T-helper 17 cell (primary cell): Measurements from ENCODE around the gene OLFM3. TPM values are rescaled to one million over a fixed set of nuclear protein-coding genes. Genes with fewer than 3 reads are reported as not detected.

Experiments
- ATAC-seq: fragments of 150-1000 bp; cut with Tn5 transposase; 2 replicates; pipeline ENCODE4 v1.10.0; 2021; ENCODE audit warnings: mild to moderate bottlenecking, moderate library complexity
- DNase-seq, 3 donors: peaks; one replicate each; pipeline versions ENCODE4 v3.0.0 to v3.0.0-alpha.2; 2020 to 2021
- H3K9me3 ChIP-seq: one replicate; pipeline ENCODE4 v1.7.0; 2013; ENCODE audit warnings: low read length, mild to moderate bottlenecking; ENCODE audit not compliant: control insufficient read depth, poor library complexity, severe bottlenecking
- H3K27ac Mint-ChIP-seq: one replicate; pipeline ENCODE4 v1.8.0; 2022; ENCODE audit warnings: mild to moderate bottlenecking, moderate library complexity, mixed read lengths
- H3K27me3 Mint-ChIP-seq: one replicate; pipeline ENCODE4 v1.8.0; 2022; ENCODE audit warnings: mixed read lengths
- H3K36me3 Mint-ChIP-seq: one replicate; pipeline ENCODE4 v1.8.0; 2022; ENCODE audit warnings: low read depth, mixed read lengths
- H3K4me1 Mint-ChIP-seq: one replicate; pipeline ENCODE4 v1.8.0; 2022; ENCODE audit warnings: mild to moderate bottlenecking, mixed read lengths
- H3K4me3 Mint-ChIP-seq: one replicate; pipeline ENCODE4 v1.8.0; 2022; ENCODE audit warnings: mild to moderate bottlenecking, moderate library complexity, mixed read lengths
- total RNA-seq, 4 donors: library from RNA in 2 of 4; stranded (reverse) in 2 of 4; gene quantifications; one replicate each; pipeline ENCODE4 v1.2.3 and lab custom pipeline; 2022 to 2026

Gene OLFM3
- total RNA-seq (not detected), total RNA-seq (lab: John Stamatoyannopoulos, UW) (0 reads per million in 2 donors)

DNA sequence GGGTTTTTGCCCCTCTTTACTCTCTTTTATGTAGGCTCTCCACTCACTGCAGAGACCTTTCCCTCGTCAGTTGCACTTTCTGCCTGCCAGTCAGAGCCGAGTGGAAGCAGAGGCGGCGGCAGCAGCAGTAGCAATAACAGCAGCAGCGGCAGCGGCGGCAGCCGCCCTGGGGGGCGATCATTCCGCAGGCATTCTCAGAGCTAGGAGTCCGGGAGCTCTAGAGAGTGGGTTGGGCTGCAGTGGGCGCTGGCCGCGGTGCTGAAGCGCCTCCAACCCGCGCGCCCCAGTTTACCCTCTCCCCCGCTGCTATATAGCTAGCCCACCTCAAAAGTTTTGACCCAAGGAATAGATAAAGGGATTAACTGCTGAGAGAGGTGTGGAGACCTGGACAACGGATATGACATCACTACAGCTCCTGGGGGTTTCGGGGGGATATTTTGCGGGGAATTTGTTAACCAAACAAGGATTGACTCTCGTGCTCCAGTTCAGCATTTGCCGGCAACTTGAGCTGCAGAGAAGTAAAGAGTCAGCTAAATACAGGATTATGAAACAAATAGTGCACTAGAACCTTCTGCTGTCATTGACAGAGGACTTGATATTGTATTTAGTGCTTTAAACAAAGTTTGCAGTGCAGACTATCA, at the start of gene OLFM3:
OLFM3 (minus strand) TSS at position 102 of the 641 bp plus-strand sequence.
- H3K36me3 Mint-ChIP-seq: no peaks in the 10 kb centered on the region
- DNase-seq (no peak), ATAC-seq (no peak)
- H3K9me3 ChIP-seq: no peaks in the 10 kb centered on the region
- no peak within 1 kb of the TSS for H3K4me3 Mint-ChIP-seq
- no peaks in the 10 kb centered on the region for H3K4me1 Mint-ChIP-seq
- H3K27me3 Mint-ChIP-seq: peaks cover 14% of the 10 kb centered on the region
- H3K27ac Mint-ChIP-seq: no peak within 1 kb of the TSS

DNA sequence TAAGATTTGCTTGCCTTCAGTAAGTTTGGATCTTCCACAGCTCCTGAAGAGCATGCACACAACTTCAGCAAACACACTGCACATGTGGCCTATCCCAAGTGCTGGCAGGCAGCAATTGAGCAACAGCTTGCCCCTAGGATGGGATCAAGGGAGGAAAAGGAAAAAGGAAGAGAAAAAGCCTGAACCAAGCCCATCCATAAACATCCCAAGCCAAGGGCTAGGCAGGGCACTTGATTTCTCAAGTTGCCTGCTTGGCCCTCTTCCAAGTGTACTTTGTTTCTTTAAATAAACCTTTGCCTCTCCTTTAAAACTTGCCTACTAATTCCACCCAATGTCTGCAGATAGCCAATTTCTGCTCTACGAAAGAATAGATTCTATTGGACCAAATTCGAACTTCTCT, 49.0 kb upstream of the OLFM3 start:
- Mint-ChIP-seq H3K4me3 (no peak overlapping the region), H3K27me3 (no peaks in the 10 kb centered on the region), H3K27ac (no peak overlapping the region), H3K4me1 (no peaks in the 10 kb centered on the region), H3K36me3 (no peaks in the 10 kb centered on the region)
- no peak for DNase-seq
- H3K9me3 ChIP-seq: no peaks in the 10 kb centered on the region
- no peak for ATAC-seq

DNA sequence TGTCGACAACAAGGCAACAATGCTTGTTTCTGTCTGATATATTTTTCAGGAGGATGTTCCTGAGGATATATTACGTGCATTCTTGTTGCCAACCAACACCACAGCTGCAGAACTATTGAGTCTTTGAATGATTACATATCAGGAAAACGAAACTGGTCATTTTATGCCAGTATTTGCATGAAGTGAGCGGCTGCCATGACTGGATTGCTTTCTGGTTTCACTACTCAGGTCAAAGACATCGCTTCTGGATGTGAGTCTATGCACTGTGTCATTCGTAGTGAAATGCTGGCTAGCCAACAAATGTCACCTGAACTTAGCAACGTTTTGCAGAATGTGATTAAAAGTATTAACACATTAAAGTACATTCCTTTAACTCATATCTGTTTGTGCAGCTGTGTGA, 35.8 kb upstream of the OLFM3 start:
- no peaks in the 10 kb centered on the region for H3K9me3 ChIP-seq
- ATAC-seq (no peak), DNase-seq (no peak)
- H3K27me3 Mint-ChIP-seq: no peaks in the 10 kb centered on the region
- no peaks in the 10 kb centered on the region for H3K36me3 Mint-ChIP-seq
- H3K4me3 Mint-ChIP-seq: no peak overlapping the region
- H3K4me1 Mint-ChIP-seq: no peaks in the 10 kb centered on the region
- H3K27ac Mint-ChIP-seq: no peak overlapping the region

DNA sequence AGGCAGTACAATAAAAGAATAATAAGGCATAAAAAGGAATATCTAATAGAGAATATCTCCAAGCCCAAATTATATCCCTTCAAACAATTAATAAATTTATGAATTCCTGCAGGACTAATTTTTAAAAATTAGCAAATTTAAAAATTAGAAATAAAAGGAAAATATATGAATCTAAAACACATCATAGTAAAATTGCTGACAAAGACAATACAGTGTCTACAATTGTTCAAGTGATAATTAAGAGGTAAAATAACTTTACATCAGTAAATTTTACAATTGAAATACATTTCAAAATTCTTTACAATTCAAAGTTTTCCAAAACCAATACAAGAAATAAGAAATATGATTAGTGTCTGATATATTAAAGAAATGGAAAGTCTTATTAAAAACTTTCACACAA, 22.8 kb upstream of the OLFM3 start:
- Mint-ChIP-seq H3K27ac (no peak overlapping the region), H3K4me1 (no peaks in the 10 kb centered on the region), H3K27me3 (no peaks in the 10 kb centered on the region), H3K4me3 (no peak overlapping the region), H3K36me3 (no peaks in the 10 kb centered on the region)
- H3K9me3 ChIP-seq: no peaks in the 10 kb centered on the region
- ATAC-seq (no peak), DNase-seq (no peak)

DNA sequence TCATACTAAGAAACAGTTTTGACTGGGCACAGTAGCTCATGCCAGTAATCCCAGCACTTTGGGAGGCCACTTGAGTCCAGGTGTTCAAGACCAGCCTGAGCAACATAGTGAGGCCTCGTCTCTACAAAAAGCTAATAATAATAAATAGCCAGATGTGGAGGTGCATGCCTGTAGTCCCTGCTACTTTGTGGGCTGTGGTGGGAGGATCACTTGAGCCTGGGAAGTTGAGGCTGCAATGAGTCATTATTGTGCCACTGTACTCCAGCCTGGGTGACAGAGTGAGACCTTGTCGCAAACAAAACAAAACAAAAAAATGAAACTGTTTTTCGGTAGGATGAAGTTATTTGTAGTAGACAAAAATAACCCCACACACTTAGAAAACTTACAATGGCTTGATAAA, 19.0 kb upstream of the OLFM3 start:
- no peaks in the 10 kb centered on the region for H3K27me3 Mint-ChIP-seq

DNA sequence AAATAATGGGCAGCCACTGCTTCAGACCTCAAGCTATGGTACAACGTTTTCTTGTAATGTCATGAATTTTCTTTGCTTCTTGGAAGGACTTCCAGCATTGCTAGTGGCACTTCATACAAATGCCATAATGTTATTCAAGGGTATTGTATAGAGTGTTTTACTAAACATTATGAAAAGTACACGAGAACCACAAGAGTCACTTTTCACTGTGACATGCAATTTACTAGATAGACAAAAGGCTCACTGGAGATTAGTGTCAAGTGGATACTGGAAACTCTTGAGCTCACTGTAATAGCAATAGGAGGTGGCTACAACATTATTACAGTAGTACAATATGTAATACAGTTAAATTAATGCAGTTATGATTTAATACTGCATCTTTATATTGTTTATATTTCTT, 5.3 kb upstream of the OLFM3 start:
- H3K9me3 ChIP-seq: no peaks in the 10 kb centered on the region
- no peaks in the 10 kb centered on the region for H3K27me3 Mint-ChIP-seq
- ATAC-seq: no peak
- DNase-seq: no peak
- H3K4me3 Mint-ChIP-seq: no peak overlapping the region
- H3K36me3 Mint-ChIP-seq: no peaks in the 10 kb centered on the region
- H3K4me1 Mint-ChIP-seq: no peaks in the 10 kb centered on the region
- H3K27ac Mint-ChIP-seq: no peak overlapping the region

More for the DNA sequence above, 19.0 kb upstream of the OLFM3 start:
- DNase-seq (no peak), ATAC-seq (no peak)
- no peaks in the 10 kb centered on the region for H3K9me3 ChIP-seq
- H3K27ac Mint-ChIP-seq: no peak overlapping the region
- no peaks in the 10 kb centered on the region for H3K36me3 Mint-ChIP-seq
- H3K4me1 Mint-ChIP-seq: no peaks in the 10 kb centered on the region
- H3K4me3 Mint-ChIP-seq: no peak overlapping the region

DNA sequence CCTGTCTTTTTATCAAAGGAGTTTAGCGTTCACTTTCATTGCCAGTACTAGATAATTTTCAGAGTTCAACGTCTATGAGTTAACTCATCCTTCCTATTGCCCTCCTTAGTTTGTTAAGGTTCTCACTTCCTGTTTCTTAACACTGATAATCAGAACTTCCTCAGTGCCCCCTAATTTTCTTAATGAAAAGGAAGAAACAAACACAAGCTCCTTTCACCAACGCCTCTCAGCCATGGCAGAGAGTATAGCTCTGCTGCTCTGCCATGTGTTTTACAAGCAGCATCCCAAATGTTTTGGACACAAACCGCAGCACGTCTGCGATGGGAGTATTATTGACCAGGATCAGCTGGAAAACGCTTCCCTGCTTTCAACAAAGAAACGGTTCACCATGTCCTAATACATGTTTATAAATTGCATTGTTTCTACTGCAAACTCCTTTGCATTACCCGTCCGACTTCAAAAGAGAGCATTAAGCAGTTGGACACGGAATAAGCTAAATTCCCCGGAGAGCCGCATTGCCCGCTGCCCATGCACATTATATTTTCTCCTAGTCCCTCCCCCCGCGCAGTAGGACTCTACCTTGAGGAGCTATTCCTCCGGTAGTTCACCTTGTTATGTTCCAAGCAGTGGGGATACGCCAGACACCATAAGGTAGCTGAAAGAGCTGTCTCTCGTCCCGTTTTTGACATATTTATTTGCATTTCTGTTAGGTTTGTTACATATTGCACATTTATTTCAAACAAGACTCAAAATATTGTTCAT, 561 bp downstream of the OLFM3 start:
- no peak for DNase-seq
- no peak for ATAC-seq
- H3K4me1 Mint-ChIP-seq: no peaks in the 10 kb centered on the region
- no peaks in the 10 kb centered on the region for H3K9me3 ChIP-seq
- H3K27ac Mint-ChIP-seq: no peak overlapping the region
- no peaks in the 10 kb centered on the region for H3K36me3 Mint-ChIP-seq
- no peak overlapping the region for H3K4me3 Mint-ChIP-seq
- peaks cover 14% of the 10 kb centered on the region for H3K27me3 Mint-ChIP-seq

DNA sequence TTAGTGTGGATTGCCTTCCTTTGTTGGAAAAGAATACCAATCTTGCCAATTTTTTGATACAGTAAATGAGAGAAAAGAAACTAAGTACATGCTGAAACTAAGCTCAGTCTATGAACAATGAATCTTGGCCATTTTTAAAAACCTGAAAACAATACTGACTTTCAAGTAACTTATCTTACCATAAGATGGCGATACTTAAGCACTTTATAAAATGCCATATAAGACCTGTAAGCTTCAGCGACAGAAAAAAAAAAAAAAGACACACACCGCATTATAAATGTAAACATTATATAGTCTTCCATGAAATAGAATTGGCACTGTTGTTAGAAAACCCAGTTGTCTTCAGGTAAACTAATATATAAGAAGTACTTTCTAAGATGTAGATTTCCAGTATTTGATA, 3.0 kb downstream of the OLFM3 start:
- Mint-ChIP-seq H3K4me3 (no peak overlapping the region), H3K27me3 (peaks cover 14% of the 10 kb centered on the region), H3K27ac (no peak overlapping the region), H3K4me1 (no peaks in the 10 kb centered on the region), H3K36me3 (no peaks in the 10 kb centered on the region)
- DNase-seq: no peak
- no peak for ATAC-seq
- H3K9me3 ChIP-seq: no peaks in the 10 kb centered on the region

DNA sequence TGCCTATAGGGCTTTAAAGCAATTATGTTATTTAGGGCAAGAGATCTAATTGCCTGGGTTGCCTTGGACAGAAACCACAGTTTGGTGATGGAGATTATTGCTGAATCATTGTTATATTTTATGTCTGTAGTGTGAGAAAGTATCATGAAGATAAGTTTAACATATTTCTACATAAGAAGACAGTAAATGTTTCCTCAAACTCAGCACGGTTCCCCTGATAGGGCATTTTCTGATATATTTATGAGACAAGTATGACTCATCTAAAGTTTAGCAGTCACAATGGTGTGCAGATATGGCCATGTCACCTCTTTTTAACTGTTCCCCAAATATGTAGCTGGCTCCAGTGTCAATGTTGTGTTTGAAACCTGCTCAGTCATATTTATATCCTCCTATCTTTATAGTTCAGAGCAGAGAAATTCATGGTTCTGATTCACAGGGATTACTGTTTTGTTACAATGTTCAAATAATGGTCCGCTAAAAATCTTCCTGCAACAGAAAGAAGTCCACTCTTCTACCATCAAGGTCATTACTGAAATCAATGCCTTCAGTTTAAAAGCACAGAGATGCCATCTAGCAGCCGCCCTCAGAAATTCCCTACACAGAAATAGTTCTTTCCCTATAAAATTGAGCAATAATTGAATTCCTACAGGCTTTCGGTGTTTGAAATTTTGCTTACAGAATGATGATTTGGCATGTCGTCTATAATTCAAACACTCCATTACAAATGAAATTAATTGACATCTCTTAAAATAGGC, 3.7 kb downstream of the OLFM3 start:
- ATAC-seq: no peak
- Mint-ChIP-seq H3K27ac (no peak overlapping the region), H3K27me3 (peaks cover 14% of the 10 kb centered on the region), H3K4me3 (no peak overlapping the region), H3K36me3 (no peaks in the 10 kb centered on the region), H3K4me1 (no peaks in the 10 kb centered on the region)
- DNase-seq: no peak
- H3K9me3 ChIP-seq: no peaks in the 10 kb centered on the region

DNA sequence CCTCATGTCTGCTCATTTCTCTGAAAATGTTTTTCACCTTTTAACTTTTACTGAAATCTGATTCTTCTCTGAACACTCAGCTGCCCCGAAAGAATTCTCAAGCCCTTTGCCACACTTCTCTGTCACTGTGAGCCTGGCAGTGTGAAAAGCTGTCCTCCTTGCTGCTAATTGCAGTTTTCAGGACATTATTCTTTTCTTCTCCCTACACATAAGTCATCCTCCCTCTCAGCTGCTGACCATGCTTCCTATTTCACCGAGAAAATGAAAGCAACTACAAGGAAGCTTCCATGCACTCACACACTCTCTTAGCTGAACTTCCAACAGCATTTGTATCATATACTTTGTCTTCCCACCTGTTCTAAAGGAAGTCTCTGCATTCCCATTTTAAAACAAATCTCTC, 15.8 kb downstream of the OLFM3 start:
- ATAC-seq (no peak), DNase-seq (no peak)
- Mint-ChIP-seq H3K27ac (no peak overlapping the region), H3K4me1 (peaks cover 4% of the 10 kb centered on the region), H3K36me3 (no peaks in the 10 kb centered on the region), H3K4me3 (no peak overlapping the region), H3K27me3 (no peaks in the 10 kb centered on the region)
- H3K9me3 ChIP-seq: no peaks in the 10 kb centered on the region

DNA sequence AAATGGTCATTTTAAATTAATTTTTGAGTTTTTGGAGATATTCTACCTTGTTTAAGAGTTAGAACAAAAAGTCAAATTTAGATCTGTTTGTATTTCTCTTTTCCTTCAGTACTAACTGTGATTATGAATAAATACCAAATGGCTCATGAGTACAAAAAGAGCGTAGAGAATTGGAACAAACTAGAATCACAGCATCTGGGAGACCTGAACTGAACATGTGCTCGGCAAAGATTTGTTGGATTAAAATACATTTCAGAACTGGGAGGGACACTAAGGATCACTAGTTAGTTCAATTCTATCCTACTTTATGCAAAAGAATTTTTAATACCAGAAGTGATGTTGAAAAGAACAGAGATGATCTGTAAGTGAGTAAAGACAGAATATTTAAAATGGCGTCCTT, 19.5 kb downstream of the OLFM3 start:
- ATAC-seq (no peak), DNase-seq (no peak)
- Mint-ChIP-seq H3K4me1 (peaks cover 4% of the 10 kb centered on the region), H3K27ac (no peak overlapping the region), H3K4me3 (no peak overlapping the region), H3K27me3 (no peaks in the 10 kb centered on the region), H3K36me3 (no peaks in the 10 kb centered on the region)
- no peaks in the 10 kb centered on the region for H3K9me3 ChIP-seq

DNA sequence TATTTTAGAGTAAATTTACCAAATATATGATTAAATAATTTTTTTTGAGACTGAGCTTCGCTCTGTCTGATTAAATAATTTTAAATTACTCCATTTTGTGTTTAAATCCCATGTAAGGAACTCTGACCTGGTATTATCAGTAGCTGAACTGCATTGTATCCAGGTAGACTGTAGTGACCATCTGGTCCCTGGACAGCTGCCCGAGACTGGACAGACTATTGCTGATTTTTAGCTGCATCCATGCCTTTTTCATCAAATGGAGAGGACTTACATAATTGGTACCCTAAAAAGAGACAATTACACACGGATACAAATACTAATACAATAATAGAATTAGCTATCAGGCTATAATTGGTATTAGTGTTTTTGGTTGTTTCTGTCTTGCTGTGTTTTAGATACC, 20.6 kb downstream of the OLFM3 start:
- no peak for ATAC-seq
- DNase-seq: no peak
- no peaks in the 10 kb centered on the region for H3K9me3 ChIP-seq
- Mint-ChIP-seq H3K27ac (no peak overlapping the region), H3K36me3 (no peaks in the 10 kb centered on the region), H3K4me1 (peaks cover 3% of the 10 kb centered on the region), H3K27me3 (no peaks in the 10 kb centered on the region), H3K4me3 (no peak overlapping the region)

DNA sequence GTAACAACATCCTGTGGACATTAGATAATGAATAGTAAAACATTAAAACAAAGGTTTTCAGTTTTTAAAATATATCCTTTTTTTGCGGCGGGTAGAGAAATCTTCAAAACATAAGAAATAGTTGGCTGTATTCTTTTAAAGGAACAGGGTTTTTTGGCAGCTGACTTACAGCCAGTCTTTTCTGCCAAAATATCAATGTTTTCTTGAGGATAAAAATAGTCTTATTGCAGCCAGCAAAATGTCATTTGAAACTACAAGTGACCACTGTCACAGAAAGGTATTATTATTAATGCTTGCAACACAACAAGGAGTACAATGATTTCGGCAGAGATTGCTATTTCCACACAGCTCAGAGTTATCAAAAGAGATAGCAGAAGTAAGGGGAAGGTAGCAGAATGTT, 21.4 kb downstream of the OLFM3 start:
- Mint-ChIP-seq H3K27ac (no peak overlapping the region), H3K4me3 (no peak overlapping the region), H3K4me1 (no peaks in the 10 kb centered on the region), H3K27me3 (no peaks in the 10 kb centered on the region), H3K36me3 (no peaks in the 10 kb centered on the region)
- no peak for ATAC-seq
- no peak for DNase-seq
- H3K9me3 ChIP-seq: no peaks in the 10 kb centered on the region
